Neural cell (in vitro differentiated cells): ENCODE measurements around the gene PRPF40B. TPM values are rescaled to one million over a fixed set of nuclear protein-coding genes. Genes with fewer than 3 reads are reported as not detected.

Experiments
- H2AFZ ChIP-seq: fragments of 200-600, 300-800 bp; sonication (generic), shearing (Covaris generic); 2 replicates; pipeline ENCODE4 v1.6.0; 2014; ENCODE audit warnings: low read depth, mild to moderate bottlenecking, antibody characterized with exemption, low read length, moderate library complexity
- H3F3A ChIP-seq: fragments of 200-600 bp; shearing (Covaris generic); 2 replicates; pipeline ENCODE4 v1.6.1; 2016; ENCODE audit warnings: mild to moderate bottlenecking, moderate library complexity, mixed read lengths, antibody characterized with exemption, low read length; ENCODE audit not compliant: insufficient read depth, poor library complexity, severe bottlenecking
- H3K27ac ChIP-seq: fragments of 200-600, 300-800 bp; sonication (generic), shearing (Covaris generic); 2 replicates; pipeline ENCODE4 v1.5.1; 2014; ENCODE audit warnings: mild to moderate bottlenecking, low read length, moderate library complexity
- H3K27me3 ChIP-seq: fragments of 300-800, 200-600 bp; sonication (generic), shearing (Covaris generic); 2 replicates; pipeline ENCODE4 v1.6.0; 2014; ENCODE audit warnings: mild to moderate bottlenecking, low read depth, low read length, moderate library complexity; ENCODE audit not compliant: insufficient read depth
- H3K36me3 ChIP-seq: fragments of 300-800, 200-600 bp; sonication (generic), shearing (Covaris generic); 2 replicates; pipeline ENCODE4 v1.5.1; 2014; ENCODE audit warnings: mild to moderate bottlenecking, antibody characterized with exemption, low read length, moderate library complexity; ENCODE audit not compliant: insufficient read depth
- H3K4me2 ChIP-seq: fragments of 300-800, 200-600 bp; sonication (generic), shearing (Covaris generic); 2 replicates; pipeline ENCODE4 v1.6.0; 2014; ENCODE audit warnings: mild to moderate bottlenecking, low read length
- H3K4me3 ChIP-seq: fragments of 300-800, 200-600 bp; sonication (generic), shearing (Covaris generic); 2 replicates; pipeline ENCODE4 v1.5.1; 2014; ENCODE audit warnings: mild to moderate bottlenecking, low read length, moderate library complexity
- H3K79me2 ChIP-seq: fragments of 200-600 bp; shearing (Covaris generic); replicated peaks from 2 replicates; pipeline ENCODE4 v1.6.0; 2014; ENCODE audit warnings: mild to moderate bottlenecking, low read length, moderate library complexity; ENCODE audit not compliant: insufficient read depth
- H3K9ac ChIP-seq: fragments of 300-800, 200-600 bp; sonication (generic), shearing (Covaris generic); 2 replicates; pipeline ENCODE4 v1.6.1; 2016; ENCODE audit warnings: mild to moderate bottlenecking, low read length, mixed read lengths
- H3K9me2 ChIP-seq: fragments of 200-600 bp; shearing (Covaris generic); 2 replicates; pipeline ENCODE4 v1.6.1; 2016; ENCODE audit warnings: mild to moderate bottlenecking, low read length, mixed read lengths; ENCODE audit not compliant: insufficient read depth
- H3K9me3 ChIP-seq: fragments of 200-600, 300-800 bp; sonication (generic), shearing (Covaris generic); 2 replicates; pipeline ENCODE4 v1.6.1; 2016; ENCODE audit warnings: mild to moderate bottlenecking, mixed run types, low read length, moderate library complexity, mixed read lengths
- H4K20me1 ChIP-seq: fragments of 200-600 bp; shearing (Covaris generic); 2 replicates; pipeline ENCODE4 v1.6.1; 2016; ENCODE audit warnings: mild to moderate bottlenecking, mixed run types; ENCODE audit not compliant: insufficient read depth
- EP300 ChIP-seq: fragments of 450-650 bp; conservative IDR thresholded peaks from 2 replicates; pipeline ENCODE4 v1.6.1; 2014; ENCODE audit warnings: antibody characterized with exemption, mild to moderate bottlenecking, moderate library complexity; ENCODE audit not compliant: poor library complexity, severe bottlenecking
- EZH2 ChIP-seq: fragments of 200-600, 300-800 bp; shearing (Covaris generic), sonication (generic); IDR thresholded peaks from 2 replicates; pipeline ENCODE4 v1.6.1; 2014; ENCODE audit warnings: antibody characterized with exemption, low read length, borderline replicate concordance, mild to moderate bottlenecking; ENCODE audit not compliant: insufficient read depth, poor library complexity, severe bottlenecking
- MXI1 ChIP-seq: fragments of 450-650 bp; conservative IDR thresholded peaks from 2 replicates; pipeline ENCODE4 v1.6.1; 2014; ENCODE audit warnings: antibody characterized with exemption, mild to moderate bottlenecking; ENCODE audit not compliant: poor library complexity, severe bottlenecking
- POLR2AphosphoS5 ChIP-seq: IDR thresholded peaks from 2 replicates; pipeline ENCODE4 v1.6.1; 2012
- RAD21 ChIP-seq: fragments of 450-650 bp; conservative IDR thresholded peaks from 2 replicates; pipeline ENCODE4 v1.6.1; 2014; ENCODE audit warnings: antibody characterized with exemption, mild to moderate bottlenecking, moderate library complexity
- TAF1 ChIP-seq: IDR thresholded peaks from 2 replicates; pipeline ENCODE4 v1.6.1; 2012; ENCODE audit warnings: low read depth
- polyA plus RNA-seq: library from polyadenylated mRNA; depleted of rRNA; stranded (reverse); fragments of >200 nt; gene quantifications from 2 replicates; pipeline ENCODE4 v1.2.3, GENCODE V29; 2014
- TF ChIP-seq, protein P1 (sequence below): IDR thresholded peaks from 2 replicates; pipeline ENCODE4 v1.6.1; 2012; ENCODE audit warnings: borderline replicate concordance
- TF ChIP-seq, protein P2 (sequence below): fragments of 450-650 bp; IDR thresholded peaks from 2 replicates; pipeline ENCODE4 v1.5.1; 2014; ENCODE audit warnings: antibody characterized with exemption, mild to moderate bottlenecking, moderate library complexity; ENCODE audit not compliant: poor library complexity, severe bottlenecking

The PRPF40B gene
- polyA plus RNA-seq, 1 donor from 2014 or later, result 42.0 TPM

DNA sequence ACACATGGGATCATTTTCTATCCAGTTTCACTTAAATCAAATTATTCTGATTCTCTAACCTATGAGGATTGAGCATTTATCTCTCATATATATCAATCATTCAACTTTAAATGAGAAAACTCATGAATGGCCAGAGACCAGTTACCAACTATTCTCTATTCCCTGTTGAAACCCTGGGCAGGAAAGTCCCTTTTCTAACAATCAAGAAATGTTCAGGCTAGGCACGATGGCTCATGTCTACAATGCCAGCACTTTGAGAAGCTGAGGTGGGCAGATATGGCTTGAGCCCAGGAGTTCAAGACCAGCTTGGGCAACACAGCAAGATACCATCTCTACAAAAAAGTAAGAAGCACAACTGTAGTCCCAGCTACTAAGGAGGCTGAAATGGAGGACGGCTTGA is 65.9 kb downstream of the PRPF40B start:
- TF ChIP-seq, protein P1, sequence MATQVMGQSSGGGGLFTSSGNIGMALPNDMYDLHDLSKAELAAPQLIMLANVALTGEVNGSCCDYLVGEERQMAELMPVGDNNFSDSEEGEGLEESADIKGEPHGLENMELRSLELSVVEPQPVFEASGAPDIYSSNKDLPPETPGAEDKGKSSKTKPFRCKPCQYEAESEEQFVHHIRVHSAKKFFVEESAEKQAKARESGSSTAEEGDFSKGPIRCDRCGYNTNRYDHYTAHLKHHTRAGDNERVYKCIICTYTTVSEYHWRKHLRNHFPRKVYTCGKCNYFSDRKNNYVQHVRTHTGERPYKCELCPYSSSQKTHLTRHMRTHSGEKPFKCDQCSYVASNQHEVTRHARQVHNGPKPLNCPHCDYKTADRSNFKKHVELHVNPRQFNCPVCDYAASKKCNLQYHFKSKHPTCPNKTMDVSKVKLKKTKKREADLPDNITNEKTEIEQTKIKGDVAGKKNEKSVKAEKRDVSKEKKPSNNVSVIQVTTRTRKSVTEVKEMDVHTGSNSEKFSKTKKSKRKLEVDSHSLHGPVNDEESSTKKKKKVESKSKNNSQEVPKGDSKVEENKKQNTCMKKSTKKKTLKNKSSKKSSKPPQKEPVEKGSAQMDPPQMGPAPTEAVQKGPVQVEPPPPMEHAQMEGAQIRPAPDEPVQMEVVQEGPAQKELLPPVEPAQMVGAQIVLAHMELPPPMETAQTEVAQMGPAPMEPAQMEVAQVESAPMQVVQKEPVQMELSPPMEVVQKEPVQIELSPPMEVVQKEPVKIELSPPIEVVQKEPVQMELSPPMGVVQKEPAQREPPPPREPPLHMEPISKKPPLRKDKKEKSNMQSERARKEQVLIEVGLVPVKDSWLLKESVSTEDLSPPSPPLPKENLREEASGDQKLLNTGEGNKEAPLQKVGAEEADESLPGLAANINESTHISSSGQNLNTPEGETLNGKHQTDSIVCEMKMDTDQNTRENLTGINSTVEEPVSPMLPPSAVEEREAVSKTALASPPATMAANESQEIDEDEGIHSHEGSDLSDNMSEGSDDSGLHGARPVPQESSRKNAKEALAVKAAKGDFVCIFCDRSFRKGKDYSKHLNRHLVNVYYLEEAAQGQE, result no peak
- TF ChIP-seq, protein P2, sequence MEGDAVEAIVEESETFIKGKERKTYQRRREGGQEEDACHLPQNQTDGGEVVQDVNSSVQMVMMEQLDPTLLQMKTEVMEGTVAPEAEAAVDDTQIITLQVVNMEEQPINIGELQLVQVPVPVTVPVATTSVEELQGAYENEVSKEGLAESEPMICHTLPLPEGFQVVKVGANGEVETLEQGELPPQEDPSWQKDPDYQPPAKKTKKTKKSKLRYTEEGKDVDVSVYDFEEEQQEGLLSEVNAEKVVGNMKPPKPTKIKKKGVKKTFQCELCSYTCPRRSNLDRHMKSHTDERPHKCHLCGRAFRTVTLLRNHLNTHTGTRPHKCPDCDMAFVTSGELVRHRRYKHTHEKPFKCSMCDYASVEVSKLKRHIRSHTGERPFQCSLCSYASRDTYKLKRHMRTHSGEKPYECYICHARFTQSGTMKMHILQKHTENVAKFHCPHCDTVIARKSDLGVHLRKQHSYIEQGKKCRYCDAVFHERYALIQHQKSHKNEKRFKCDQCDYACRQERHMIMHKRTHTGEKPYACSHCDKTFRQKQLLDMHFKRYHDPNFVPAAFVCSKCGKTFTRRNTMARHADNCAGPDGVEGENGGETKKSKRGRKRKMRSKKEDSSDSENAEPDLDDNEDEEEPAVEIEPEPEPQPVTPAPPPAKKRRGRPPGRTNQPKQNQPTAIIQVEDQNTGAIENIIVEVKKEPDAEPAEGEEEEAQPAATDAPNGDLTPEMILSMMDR, result no peak
- TF ChIP-seq EP300, result no peak
- no peak for TF ChIP-seq POLR2AphosphoS5
- TF ChIP-seq RAD21, result no peak
- no peak for TF ChIP-seq MXI1
- no peak for TF ChIP-seq TAF1
- TF ChIP-seq EZH2, result no peak
- Histone ChIP-seq H3K9ac (no peak overlapping the region), H2AFZ (no peak overlapping the region), H3K4me3 (no peak overlapping the region), H3K4me2 (no peak overlapping the region), H4K20me1 (no peaks in the 10 kb centered on the region), H3K79me2 (no peaks in the 10 kb centered on the region), H3K27ac (no peak overlapping the region), H3K9me2 (no peaks in the 10 kb centered on the region), H3F3A (no peaks in the 10 kb centered on the region), H3K27me3 (no peaks in the 10 kb centered on the region), H3K36me3 (no peaks in the 10 kb centered on the region), H3K9me3 (no peaks in the 10 kb centered on the region)

DNA sequence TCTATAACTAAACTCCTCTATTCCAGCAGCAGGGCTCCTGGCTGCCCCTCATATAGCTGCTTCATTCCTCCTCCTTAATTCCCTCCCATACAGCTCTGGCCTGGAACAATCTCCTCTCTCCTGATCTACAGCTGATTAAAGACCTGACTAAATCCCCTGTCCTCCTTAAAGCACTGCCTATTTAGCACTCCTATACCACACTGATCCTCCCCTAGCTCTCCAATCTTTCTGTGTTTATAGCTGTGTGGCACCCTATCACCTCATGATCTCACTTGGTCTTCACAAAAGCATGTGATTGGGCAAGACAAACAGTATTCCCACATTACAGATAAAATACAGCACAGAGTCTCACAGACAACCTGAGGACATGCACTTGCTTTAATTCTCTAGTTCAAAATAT is 66.4 kb downstream of the PRPF40B start:
- H3K27me3 ChIP-seq, result no peaks in the 10 kb centered on the region
- no peak overlapping the region for H3K4me2 ChIP-seq
- no peak for TF ChIP-seq EZH2
- no peak for TF ChIP-seq TAF1
- no peaks in the 10 kb centered on the region for H3K9me2 ChIP-seq
- H3K36me3 ChIP-seq, result no peaks in the 10 kb centered on the region
- H3K27ac ChIP-seq, result no peak overlapping the region
- H3K9me3 ChIP-seq, result no peaks in the 10 kb centered on the region
- H2AFZ ChIP-seq, result no peak overlapping the region
- H3F3A ChIP-seq, result no peaks in the 10 kb centered on the region
- no peak overlapping the region for H3K4me3 ChIP-seq
- no peaks in the 10 kb centered on the region for H4K20me1 ChIP-seq
- no peak overlapping the region for H3K9ac ChIP-seq
- H3K79me2 ChIP-seq, result no peaks in the 10 kb centered on the region

DNA sequence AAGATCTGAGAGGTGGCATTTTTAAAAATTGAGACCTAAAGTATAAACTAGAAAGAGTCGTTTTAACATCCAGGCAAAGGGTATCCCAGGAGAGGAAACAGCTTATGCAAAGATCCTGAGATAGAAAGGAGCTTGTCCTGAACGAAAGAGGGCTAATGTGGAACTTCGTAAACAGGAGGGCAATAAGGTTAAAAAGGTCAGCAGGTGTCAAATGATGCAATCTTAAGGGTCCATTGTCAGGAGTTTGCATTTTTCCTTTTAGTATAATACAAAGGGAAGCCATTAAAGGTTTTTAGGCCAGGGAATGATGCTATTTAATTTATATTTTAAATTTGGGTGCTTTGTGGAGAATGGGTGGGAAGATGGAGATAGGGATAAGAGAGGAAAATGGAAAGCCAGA is 69.5 kb downstream of the PRPF40B start:
- Histone ChIP-seq H3K9me2 (no peaks in the 10 kb centered on the region), H2AFZ (no peak overlapping the region), H3K27me3 (no peaks in the 10 kb centered on the region), H3K79me2 (no peaks in the 10 kb centered on the region), H3K9ac (no peak overlapping the region), H3K27ac (no peak overlapping the region), H3F3A (no peaks in the 10 kb centered on the region), H3K9me3 (no peaks in the 10 kb centered on the region), H3K4me3 (no peak overlapping the region), H4K20me1 (no peaks in the 10 kb centered on the region), H3K36me3 (no peaks in the 10 kb centered on the region), H3K4me2 (no peak overlapping the region)
- TF ChIP-seq TAF1, result no peak
- no peak for TF ChIP-seq EP300
- TF ChIP-seq, protein P1, result no peak
